HG02798 (cell line): ENCODE results near the gene CACUL1.
"Not testable (repeated sequence)": the region's sequence is repeated elsewhere in the genome, so short reads cannot be mapped to it uniquely, and the experiment has no call there.

Experiments used
- ATAC-seq: cut with Tn5 transposase; IDR thresholded peaks from one replicate; pipeline ENCODE4 v1.9.1; 2021; ENCODE audit warnings: mild to moderate bottlenecking; ENCODE audit not compliant: unreplicated experiment, poor library complexity

Gene CACUL1

GRCh38 chr10:118754556-118755423 is at the start of gene CACUL1:
TSS of gene CACUL1 (minus strand) at chr10:118754970. CDS start at chr10:118754762, 208 bp downstream.
- ATAC-seq = peak; percentile 98

GRCh38 chr10:118804262-118804773 is 49.5 kb upstream of the CACUL1 start:
- no peak for ATAC-seq

- ATAC-seq = no peak
Observed at GRCh38 chr10:118802126-118802793, 47.5 kb upstream of the CACUL1 start.

GRCh38 chr10:118800920-118801319 is 46.1 kb upstream of the CACUL1 start:
- ATAC-seq = no peak

GRCh38 chr10:118799777-118800176 is 45.0 kb upstream of the CACUL1 start:
- ATAC-seq = no peak

GRCh38 chr10:118798231-118798662 is 43.5 kb upstream of the CACUL1 start:
- ATAC-seq = no peak

GRCh38 chr10:118794971-118795370 is 40.2 kb upstream of the CACUL1 start:
- not testable (repeated sequence) for ATAC-seq

- no peak for ATAC-seq
Observed at GRCh38 chr10:118793545-118793944, 38.8 kb upstream of the CACUL1 start.

- ATAC-seq = no peak
Observed at GRCh38 chr10:118792526-118792925, 37.8 kb upstream of the CACUL1 start.

- ATAC-seq = no peak
Observed at GRCh38 chr10:118790058-118790457, 35.3 kb upstream of the CACUL1 start.

GRCh38 chr10:118785551-118785950 is 30.8 kb upstream of the CACUL1 start:
- no peak for ATAC-seq

GRCh38 chr10:118783776-118784545 is 29.2 kb upstream of the CACUL1 start:
- ATAC-seq = no peak

GRCh38 chr10:118782916-118783465 is 28.2 kb upstream of the CACUL1 start:
- ATAC-seq = not testable (repeated sequence)

GRCh38 chr10:118781541-118781940 is 26.8 kb upstream of the CACUL1 start:
- no peak for ATAC-seq

- ATAC-seq = no peak
Observed at GRCh38 chr10:118778727-118779126, 24.0 kb upstream of the CACUL1 start.

- no peak for ATAC-seq
Observed at GRCh38 chr10:118776960-118777359, 22.2 kb upstream of the CACUL1 start.

- ATAC-seq = no peak
Observed at GRCh38 chr10:118776033-118776432, 21.3 kb upstream of the CACUL1 start.

- no peak for ATAC-seq
Observed at GRCh38 chr10:118775478-118775877, 20.7 kb upstream of the CACUL1 start.

- ATAC-seq = no peak
Observed at GRCh38 chr10:118773041-118773440, 18.3 kb upstream of the CACUL1 start.

GRCh38 chr10:118771976-118772375 is 17.2 kb upstream of the CACUL1 start:
- no peak for ATAC-seq
